Urinary bladder (tissue), 4 donors: ENCODE measurements around the gene BICD2. TPM values are rescaled to one million over a fixed set of nuclear protein-coding genes. Genes with fewer than 3 reads are reported as not detected.

ENCODE experiments used
- DNase-seq: peaks from one replicate; pipeline ENCODE4 v3.0.0-alpha.2; 2015; ENCODE audit errors: extremely low spot score
- H3K27ac ChIP-seq: one replicate; pipeline ENCODE4 v1.5.1; 2013; ENCODE audit warnings: low read depth, mild to moderate bottlenecking, moderate library complexity
- H3K36me3 ChIP-seq: one replicate; pipeline ENCODE4 v1.6.1; 2013; ENCODE audit warnings: mild to moderate bottlenecking, moderate library complexity; ENCODE audit not compliant: insufficient read depth
- H3K4me1 ChIP-seq: one replicate; pipeline ENCODE4 v1.6.1; 2013; ENCODE audit warnings: mild to moderate bottlenecking, moderate library complexity; ENCODE audit not compliant: insufficient read depth
- H3K4me3 ChIP-seq: one replicate; pipeline ENCODE4 v1.5.1; 2013; ENCODE audit warnings: low read depth, low read length
- WGBS: extraction: QIAGEN DNeasy Blood & Tissue Kit; methylation state at CpG from one replicate; pipeline ENCODE4 v1.1.7; 2013; 5-methylcytosine and 5-hydroxymethylcytosine counted together
- polyA plus RNA-seq: library from polyadenylated mRNA; stranded (reverse); fragments of 200-250 nt; gene quantifications from one replicate; pipeline ENCODE4 v1.2.3, GENCODE V29; 2013
- total RNA-seq: library from RNA; depleted of rRNA; stranded (reverse); fragments of >200 nt; gene quantifications from one replicate; pipeline ENCODE4 v1.2.3, GENCODE V29; 2014
- donor health status: healthy with polysubstance abuse.
- donor health status: healthy.

The BICD2 gene
- total and polyA plus RNA-seq, 2 donors, result 30.4 to 32.9 TPM

- Histone ChIP-seq H3K4me3 (no peak overlapping the region), H3K4me1 (no peaks in the 10 kb centered on the region), H3K36me3 (no peaks in the 10 kb centered on the region), H3K27ac (no peak overlapping the region)
- WGBS, result 62% methylated on average over 12 of the region's 12 CpGs
- DNase-seq, result no peak
These were observed 15.3 kb downstream of the BICD2 start for GRCh38 chr9:92749071-92749933.

DNA sequence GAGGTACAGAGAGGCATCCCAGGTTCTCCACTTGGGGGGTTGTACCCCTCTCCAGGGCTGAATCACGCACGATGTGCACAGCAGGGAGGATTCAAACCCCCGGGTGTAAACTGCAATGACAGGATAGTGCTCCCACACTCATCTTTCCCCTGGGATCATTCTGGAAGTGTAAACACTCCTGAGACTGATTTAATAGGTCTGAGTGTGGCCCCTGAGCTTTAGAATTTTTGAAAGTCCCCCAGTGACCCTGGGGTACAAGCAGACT lies 16.5 kb downstream of the BICD2 start:
- H3K4me1 ChIP-seq, result no peaks in the 10 kb centered on the region
- no peaks in the 10 kb centered on the region for H3K36me3 ChIP-seq
- 69% methylated on average over 3 of the region's 3 CpGs for WGBS
- no peak for DNase-seq
- no peak overlapping the region for H3K27ac ChIP-seq
- no peak overlapping the region for H3K4me3 ChIP-seq

GRCh38 chr9:92747459-92748232 lies 17.0 kb downstream of the BICD2 start:
- 60% methylated on average over 9 of the region's 9 CpGs for WGBS
- Histone ChIP-seq H3K27ac (no peak overlapping the region), H3K4me3 (no peak overlapping the region), H3K36me3 (no peaks in the 10 kb centered on the region), H3K4me1 (no peaks in the 10 kb centered on the region)
- no peak for DNase-seq

DNA sequence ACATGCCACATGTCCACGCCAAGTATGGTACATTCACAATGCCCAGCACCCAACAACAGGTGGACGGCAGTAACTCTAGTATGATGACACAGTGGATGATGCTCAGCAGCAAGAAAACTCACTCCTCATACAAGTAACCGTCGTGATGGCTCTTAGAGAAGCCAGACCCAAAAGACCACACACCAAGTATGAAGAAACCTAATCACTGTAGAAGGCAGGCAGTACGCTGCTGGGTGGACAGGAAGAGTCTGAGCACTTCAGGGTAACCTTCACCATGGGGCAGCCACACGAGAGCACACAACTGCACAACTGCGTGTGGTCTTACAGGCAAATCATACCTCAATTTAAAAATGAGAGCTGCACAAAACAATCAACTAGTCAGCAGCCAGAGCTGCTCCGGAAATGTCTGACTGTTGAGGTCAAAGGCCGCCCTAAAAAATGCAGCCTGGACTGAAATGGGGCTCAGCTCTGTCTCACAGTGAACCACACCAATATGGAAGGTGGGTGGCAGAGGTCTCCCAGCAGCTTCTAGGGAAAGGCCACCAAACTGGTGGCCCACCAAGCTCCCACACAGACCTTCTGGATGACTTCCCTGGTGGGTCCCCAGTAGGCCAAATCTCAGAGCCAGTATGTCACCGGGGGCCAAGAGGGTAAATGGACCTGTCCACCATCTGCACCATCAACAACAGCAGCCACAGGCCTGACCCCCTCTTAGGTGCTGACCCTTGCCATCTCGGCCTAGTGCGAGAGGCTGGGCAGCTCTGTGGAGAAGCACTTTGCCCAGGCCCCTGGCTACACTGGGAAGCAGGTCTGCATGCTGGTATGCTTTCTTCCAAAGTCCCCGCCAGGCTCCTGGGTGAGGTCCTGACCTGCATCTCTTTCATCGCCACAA lies 17.8 kb downstream of the BICD2 start:
- no peaks in the 10 kb centered on the region for H3K4me1 ChIP-seq
- H3K27ac ChIP-seq, result no peak overlapping the region
- H3K4me3 ChIP-seq, result no peak overlapping the region
- WGBS, result 77% methylated on average over 14 of the region's 14 CpGs
- DNase-seq, result no peak
- H3K36me3 ChIP-seq, result no peaks in the 10 kb centered on the region

DNA sequence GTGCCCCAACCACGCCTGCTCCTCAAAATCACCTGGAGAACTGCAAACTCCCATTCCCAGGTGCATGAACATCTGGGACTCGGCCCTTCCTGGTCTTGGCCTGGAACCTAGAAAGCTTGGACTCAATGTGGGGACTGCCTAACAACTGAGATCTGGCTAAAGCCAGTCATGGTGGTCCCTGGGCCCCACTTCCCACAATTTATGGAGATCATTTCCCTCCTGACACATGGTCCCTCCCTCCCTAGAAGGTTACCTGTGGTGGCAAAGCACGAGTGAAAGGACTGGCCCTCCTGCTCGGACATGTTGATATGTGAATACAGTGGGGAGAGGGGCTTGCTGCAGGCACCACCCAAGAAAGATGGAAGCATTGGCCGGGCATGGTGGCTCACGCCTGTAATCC lies 18.8 kb downstream of the BICD2 start:
- 98% methylated on average over 6 of the region's 6 CpGs for WGBS
- no peaks in the 10 kb centered on the region for H3K4me1 ChIP-seq
- H3K36me3 ChIP-seq, result no peaks in the 10 kb centered on the region
- no peak overlapping the region for H3K4me3 ChIP-seq
- H3K27ac ChIP-seq, result no peak overlapping the region
- no peak for DNase-seq

GRCh38 chr9:92745331-92745730 lies 19.3 kb downstream of the BICD2 start:
- 74% methylated on average over 4 of the region's 4 CpGs for WGBS
- Histone ChIP-seq H3K4me1 (no peaks in the 10 kb centered on the region), H3K4me3 (no peak overlapping the region), H3K27ac (no peak overlapping the region), H3K36me3 (no peaks in the 10 kb centered on the region)
- DNase-seq, result no peak

GRCh38 chr9:92740969-92741368 lies 23.7 kb downstream of the BICD2 start:
- no peak overlapping the region for H3K4me3 ChIP-seq
- H3K27ac ChIP-seq, result no peak overlapping the region
- H3K4me1 ChIP-seq, result peaks cover 2% of the 10 kb centered on the region
- no peaks in the 10 kb centered on the region for H3K36me3 ChIP-seq
- DNase-seq, result no peak
- 77% methylated on average over 3 of the region's 3 CpGs for WGBS

GRCh38 chr9:92740446-92740961 lies 24.1 kb downstream of the BICD2 start:
- Histone ChIP-seq H3K36me3 (no peaks in the 10 kb centered on the region), H3K27ac (peak overlapping the region; percentile 54), H3K4me1 (peaks cover 4% of the 10 kb centered on the region), H3K4me3 (no peak overlapping the region)
- no peak for DNase-seq
- 20% methylated on average over 7 of the region's 7 CpGs for WGBS

GRCh38 chr9:92740009-92740408 lies 24.6 kb downstream of the BICD2 start:
- no peaks in the 10 kb centered on the region for H3K36me3 ChIP-seq
- H3K4me3 ChIP-seq, result no peak overlapping the region
- no peak overlapping the region for H3K27ac ChIP-seq
- WGBS, result 40% methylated on average over 3 of the region's 3 CpGs
- peaks cover 4% of the 10 kb centered on the region for H3K4me1 ChIP-seq
- DNase-seq, result no peak

GRCh38 chr9:92739346-92739970 lies 25.2 kb downstream of the BICD2 start:
- 86% methylated on average over 11 of the region's 11 CpGs for WGBS
- Histone ChIP-seq H3K4me1 (peaks cover 4% of the 10 kb centered on the region), H3K36me3 (no peaks in the 10 kb centered on the region), H3K4me3 (no peak overlapping the region), H3K27ac (no peak overlapping the region)
- no peak for DNase-seq

- Histone ChIP-seq H3K36me3 (no peaks in the 10 kb centered on the region), H3K27ac (no peak overlapping the region), H3K4me1 (peaks cover 4% of the 10 kb centered on the region), H3K4me3 (no peak overlapping the region)
- no peak for DNase-seq
- WGBS, result 63% methylated on average over 5 of the region's 5 CpGs
These were observed 26.0 kb downstream of the BICD2 start for GRCh38 chr9:92738661-92739081.

GRCh38 chr9:92737611-92738299 lies 26.9 kb downstream of the BICD2 start:
- 93% methylated on average over 13 of the region's 13 CpGs for WGBS
- Histone ChIP-seq H3K36me3 (no peaks in the 10 kb centered on the region), H3K27ac (no peak overlapping the region), H3K4me1 (peaks cover 4% of the 10 kb centered on the region), H3K4me3 (no peak overlapping the region)
- no peak for DNase-seq
